GM21737 (cell line): ENCODE data around the gene CPED1.
"Not testable (repeated sequence)": the region's sequence is repeated elsewhere in the genome, so short reads cannot be mapped to it uniquely, and the experiment has no call there.

Experiments used
- ATAC-seq: cut with Tn5 transposase; IDR thresholded peaks from one replicate; pipeline ENCODE4 v1.9.1; 2021; ENCODE audit warnings: mild to moderate bottlenecking, moderate library complexity; ENCODE audit not compliant: unreplicated experiment

Gene CPED1

DNA sequence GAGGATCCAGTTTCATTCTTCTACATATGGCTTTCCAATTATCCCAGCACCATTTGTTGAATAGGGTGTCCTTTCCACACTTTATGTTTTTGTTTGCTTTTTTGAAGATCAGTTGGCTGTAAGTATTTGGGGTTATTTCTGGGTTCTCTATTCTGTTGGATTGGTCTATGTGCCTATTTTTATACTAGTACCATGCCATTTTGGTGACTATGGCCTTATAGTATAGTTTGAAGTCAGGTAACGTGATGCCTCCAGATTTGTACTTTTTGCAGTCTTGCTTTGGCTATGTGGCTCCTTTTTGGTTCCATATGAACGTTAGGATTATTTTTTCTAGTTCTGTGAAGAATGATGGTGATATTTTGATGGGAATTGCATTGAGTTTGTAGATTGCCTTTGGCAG lies 48.8 kb downstream of the CPED1 start:
- ATAC-seq, result not testable (repeated sequence)

DNA sequence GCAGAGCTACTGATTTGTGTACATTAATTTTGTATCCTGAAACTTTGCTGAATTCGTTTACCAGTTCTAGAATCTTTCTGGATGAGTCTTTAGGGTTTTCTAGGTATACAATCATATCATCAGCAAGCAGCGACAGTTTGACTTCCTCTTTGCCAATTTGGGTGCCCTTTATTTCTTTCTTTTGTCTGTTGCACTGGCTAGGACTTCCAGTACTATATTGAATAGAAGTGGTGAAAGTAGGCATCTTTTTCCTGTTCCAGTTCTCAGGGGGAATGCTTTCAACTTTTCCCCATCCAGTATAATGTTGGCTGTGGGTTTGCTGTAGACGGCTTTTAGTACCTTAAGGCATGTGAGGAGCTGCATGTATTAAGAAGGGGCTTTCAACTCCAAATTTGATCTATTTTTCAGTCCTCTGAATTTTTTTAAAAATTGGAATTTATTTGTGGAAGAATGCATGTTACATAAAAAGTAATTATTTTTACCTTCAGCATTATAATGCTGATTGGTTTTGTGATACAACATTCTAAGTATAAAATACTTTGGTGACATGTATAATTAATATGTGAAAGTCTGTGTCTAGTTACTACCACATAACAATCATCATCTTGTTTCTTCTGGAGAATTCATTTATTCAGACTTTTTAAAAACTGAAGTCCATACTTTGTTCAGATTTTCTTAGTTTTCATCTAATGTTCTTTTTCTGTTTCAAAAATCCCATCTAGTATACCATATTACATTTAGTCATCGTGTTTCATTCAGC lies 49.6 kb downstream of the CPED1 start:
- ATAC-seq, result no peak

DNA sequence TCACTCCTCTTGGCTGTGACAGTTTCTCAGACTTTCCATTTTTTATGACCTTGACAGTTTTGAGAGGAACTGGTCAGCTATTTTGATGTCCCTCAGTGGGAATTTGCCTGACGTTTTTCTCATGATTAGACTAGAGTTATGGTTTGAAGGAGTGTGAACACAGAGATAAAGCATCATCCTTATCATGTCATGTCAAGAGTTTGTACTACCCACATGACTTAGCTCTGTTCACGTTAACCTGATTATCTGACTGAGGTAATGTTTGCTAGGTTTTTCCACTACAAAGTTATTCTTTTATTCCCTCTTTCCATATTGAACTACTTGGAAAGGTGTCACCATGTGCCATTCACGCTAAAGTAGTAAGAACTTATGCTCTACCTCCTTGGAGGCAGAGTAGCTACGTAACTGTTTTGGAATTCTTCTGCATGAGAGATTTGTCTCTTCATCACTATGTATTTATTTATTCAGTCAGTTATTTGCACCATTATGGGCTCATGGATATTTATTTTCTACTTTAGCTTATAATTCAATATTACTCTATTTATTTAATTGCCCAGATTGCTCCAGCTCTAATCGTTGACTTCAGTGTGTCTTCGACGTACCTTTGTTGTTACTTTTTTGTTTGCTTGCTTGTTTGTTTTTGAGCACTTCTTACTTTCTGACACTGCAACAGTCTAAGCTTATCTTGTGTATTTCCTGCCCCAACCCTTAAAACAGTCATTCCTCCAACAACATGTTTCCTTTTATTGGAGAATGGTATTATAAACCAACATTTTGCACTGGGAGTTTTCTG lies 50.4 kb downstream of the CPED1 start:
- no peak for ATAC-seq

DNA sequence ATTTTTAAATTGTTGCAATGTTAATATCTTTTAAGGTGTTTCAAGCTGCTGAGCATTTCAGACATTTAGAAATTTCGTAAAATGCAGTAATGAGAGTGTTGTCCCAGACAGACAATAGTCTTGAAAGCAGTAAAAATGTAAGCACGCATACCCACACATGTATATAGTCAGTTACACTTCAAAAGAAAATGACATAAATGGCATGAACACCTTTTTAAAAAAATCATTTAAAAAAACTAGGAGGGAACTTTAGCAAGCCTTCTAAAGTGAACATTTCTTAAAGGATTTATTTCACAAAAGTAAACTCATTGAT lies 51.0 kb downstream of the CPED1 start:
- no peak for ATAC-seq

DNA sequence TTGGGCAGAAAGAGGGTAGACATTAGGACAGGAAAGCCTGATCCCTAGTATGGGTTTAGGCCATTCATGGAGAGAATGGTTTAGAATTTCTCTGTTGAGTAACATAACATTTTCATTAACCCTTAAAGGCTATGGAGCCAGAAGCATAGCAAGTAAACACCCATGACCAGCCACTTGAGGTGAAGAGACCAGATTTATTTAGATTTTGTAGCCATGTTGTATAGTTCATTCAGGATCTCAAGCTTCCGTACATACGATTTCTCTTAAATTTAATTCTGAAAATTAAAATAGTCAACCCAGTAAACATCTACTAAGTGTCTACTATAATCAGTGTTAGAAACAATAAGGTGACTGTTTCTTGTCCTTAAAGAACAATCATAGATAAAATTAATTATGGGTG lies 51.5 kb downstream of the CPED1 start:
- no peak for ATAC-seq

DNA sequence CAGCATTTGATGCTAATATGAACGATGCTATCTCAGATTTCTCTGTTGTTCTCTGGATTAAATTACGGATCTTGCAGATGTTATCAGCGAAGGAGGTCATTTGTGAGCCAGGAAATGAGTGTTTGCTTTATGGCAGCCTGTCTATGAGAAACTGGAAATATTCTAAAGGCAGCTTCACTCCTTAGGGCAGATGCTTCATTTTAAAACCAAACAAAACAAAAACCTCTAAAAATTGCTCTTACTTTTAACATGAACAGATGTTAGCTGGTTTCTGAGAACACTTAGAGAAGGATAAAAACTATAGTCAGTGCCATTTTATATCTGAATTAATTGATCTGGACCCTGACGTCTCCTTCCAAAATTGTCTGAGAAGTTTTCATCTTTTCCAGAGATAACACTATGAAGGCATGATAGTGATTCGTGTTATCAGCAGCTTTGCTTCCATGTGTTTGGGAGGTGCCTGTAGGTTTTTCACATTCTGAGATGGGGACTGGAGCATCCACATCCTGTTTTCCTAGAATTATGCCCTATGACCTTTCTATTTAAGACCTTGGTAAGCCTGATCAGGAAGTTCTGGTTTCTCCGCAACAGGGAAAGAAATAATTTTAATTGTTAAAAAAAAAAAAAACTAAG lies 53.1 kb downstream of the CPED1 start:
- no peak for ATAC-seq

DNA sequence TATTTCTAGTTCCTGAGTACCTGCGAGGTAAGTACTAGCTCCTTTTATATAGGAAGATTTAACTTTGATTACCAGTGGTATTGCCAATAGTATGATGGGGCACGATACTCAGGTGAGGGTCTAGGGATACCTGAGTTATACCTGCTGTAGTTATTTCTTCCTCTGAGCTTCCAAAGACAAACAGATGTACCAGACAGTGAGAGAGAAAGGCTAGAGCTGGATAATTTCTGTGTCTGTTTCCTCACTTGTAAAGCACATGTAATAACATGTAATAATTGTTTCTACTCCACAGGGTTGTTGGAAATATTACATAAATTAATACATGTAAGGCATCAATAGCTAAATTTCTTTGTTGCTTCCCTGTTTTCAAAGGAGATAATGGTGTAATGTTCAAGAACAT lies 53.7 kb downstream of the CPED1 start:
- ATAC-seq, result no peak

DNA sequence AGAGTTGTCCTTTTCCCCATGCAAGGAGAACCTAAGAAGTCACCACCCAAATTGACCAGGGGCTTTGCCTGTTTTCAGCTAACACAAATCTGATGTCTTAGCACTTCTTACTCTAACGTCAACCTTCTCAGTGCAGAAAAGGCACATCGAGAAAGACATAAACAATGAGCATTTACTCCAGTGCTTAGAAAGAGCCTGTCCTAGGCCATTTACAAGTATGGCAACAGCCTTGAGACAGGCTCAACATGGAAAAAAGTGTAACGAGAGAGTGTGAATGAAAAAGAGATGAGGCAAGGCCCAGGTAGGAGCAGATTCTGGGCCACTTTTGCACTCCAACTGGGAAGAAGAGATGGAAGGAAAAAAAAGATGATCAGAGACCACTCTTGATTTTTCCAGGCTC lies 54.4 kb downstream of the CPED1 start:
- ATAC-seq, result no peak

DNA sequence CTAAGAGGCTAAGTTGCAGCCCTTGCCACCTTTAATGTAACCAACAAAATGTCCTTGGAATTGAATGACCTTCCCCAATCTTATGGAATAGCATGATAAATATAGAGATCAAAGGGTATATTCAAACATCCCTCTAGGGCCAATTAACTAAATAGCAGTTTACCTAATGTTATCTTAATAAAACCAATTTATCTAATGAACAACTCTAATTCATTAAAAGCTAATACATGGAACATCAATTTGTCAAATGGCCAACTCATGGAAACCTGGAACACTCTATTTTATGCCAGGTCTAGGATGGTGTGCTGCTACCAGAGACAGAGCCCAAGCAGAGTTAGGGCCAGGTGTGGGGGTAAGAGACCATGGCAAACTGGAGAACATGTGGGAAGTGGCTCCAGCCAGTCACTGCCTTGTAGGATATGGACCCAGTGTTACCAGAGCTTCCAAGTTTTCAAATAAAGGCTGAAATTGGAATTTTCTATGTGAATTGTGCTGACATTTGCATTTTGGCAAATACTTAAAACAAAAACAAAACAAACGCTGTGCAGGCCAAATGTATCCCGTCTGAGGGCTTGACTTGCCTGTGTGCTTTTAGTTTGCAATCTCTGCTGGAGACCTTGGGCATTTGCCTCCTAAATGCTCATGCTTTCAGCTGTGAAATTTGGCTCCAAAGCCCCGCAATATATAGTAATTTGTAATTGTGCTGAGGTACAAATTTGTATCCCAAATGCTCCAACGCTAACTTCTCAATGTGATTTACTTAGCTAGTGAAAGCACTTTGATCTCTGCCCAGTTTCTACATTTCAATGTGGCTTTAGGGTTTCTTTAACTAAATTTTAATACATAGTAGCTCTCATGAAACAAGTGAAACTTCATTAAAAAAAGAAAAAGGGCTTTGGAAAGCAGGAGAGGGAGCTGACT lies 55.1 kb downstream of the CPED1 start:
- no peak for ATAC-seq

DNA sequence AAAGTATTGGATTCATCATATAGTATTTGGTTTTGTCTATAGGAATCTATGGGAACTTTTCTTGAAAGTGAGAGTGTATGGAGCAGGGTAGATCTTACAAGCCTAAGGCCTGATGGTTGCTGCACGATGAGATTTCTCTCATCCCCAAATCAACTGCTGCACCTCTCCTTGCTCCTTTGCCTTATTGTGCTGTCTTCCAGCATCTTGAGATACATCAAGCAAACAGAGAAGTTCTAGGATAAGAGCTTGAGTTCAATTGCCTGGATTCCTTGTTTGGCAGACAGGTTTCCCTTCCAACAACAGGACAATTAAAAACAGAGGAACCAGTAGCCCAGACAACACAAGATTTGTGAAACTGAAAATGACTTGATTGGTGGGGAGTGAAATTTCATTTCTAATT lies 56.6 kb downstream of the CPED1 start:
- ATAC-seq, result no peak

DNA sequence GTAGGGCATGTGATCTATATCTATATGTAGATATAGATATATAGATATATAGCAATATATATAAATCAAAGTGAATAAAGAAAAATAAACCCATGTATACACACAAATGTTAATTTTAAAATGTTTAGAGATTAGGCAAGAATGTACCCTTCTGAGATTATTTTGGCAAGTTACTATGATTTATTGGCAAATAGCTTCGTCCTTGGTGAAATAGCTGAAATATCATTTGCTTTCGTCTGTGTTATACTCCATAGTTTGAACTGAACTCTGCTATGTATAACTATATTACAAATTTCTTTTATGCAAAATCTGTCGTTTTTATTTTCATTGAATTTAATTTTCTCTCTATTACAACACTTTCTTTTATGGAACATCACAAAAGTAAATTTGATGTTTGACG lies 57.5 kb downstream of the CPED1 start:
- no peak for ATAC-seq

DNA sequence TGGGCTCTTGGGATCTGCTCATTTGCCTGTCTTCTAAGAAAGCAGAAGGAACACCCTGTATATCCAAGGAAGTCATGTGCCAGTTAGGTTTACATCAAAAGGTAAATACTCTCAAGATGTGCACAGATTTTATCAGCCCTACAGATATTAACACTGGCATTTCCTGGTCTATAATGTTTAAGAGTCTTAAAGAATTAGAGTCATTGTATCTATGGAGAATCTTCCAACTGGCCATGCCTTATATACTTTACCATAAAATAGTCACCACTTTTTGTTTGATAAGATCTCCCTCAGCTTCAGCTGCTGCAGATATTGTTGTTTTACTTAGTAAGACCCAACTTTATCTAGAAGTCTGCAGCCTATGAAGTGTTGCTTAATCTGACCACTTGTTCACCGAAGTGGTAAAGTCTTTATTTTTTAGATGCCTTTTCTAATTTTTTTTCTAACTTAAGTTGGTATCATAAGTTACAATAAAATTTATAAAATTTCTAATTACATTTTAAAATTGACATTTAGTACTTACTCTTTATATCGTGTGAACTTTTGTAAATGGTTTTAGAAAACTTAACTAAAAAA lies 58.5 kb downstream of the CPED1 start:
- ATAC-seq, result no peak

DNA sequence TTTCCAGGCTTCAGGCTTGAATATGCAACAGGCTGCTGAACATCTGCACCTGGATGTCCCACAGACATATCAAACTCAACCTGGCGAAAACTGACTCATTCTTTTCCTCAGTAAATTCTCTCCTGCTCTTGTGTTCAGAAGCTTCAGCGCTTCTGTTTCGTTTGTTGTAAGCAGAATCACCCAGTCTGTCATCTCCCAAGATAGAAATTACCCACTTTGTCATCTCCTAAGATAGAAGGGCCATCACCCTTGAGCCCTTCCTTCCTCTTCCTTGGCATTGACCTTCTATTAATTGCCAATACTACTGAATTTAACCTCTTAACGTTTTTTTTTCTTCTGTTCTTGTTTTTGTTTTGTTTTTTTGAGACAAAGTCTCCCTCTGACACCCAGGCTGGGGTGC lies 59.7 kb downstream of the CPED1 start:
- no peak for ATAC-seq

DNA sequence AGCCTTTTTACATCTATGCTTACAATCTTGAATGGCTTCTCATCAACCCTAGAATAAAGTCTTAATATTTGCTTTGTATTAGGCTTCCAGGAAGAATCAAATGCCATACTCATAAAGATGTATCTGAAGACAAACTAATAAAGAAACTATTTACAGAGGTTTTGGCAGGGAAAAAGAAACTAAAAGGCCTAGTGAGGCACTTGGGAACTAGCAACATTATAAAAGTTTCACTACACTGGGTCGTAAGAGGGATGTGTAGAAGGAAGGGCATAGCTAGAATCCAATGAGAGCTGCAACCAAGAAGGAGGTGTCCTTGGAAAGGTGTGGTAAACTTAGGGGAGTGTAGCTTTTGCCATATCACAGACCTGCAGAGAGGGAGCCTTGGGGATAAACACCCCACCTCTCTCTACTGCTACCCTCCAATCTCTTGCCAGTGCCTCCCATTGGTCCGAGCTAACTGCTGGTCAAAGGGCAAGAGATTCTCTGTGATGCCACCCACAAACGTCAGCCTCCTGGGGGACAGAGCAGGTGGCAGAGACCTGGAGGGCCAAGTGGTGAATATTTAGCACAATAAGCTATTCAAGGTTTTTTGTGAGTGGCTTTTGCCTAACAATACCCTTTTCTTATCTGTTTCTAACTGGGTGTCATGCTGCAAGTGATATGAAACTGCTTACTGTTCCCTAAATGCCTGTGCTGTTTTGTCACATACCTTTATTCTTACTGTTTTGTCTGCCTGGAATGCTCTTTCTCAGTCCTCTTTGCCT lies 60.7 kb downstream of the CPED1 start:
- ATAC-seq, result no peak

DNA sequence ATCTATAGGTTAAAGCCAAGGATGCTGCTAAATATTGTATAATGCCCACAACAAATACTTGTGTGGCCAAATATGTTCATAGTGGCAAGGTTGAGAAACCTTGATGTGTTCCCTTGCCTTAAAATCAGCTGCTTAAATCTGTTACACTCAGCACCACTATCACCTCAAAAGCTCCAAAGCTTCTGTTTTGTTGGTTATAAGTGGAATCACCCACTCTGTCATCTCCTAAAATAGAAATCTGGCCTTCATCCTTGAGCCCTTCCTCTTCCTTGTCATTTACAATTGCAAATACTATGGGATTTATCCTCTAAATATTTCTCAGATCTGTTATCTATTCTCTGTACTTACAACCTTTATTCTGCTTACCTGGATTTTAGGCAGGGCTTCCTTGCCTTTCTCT lies 61.4 kb downstream of the CPED1 start:
- no peak for ATAC-seq

DNA sequence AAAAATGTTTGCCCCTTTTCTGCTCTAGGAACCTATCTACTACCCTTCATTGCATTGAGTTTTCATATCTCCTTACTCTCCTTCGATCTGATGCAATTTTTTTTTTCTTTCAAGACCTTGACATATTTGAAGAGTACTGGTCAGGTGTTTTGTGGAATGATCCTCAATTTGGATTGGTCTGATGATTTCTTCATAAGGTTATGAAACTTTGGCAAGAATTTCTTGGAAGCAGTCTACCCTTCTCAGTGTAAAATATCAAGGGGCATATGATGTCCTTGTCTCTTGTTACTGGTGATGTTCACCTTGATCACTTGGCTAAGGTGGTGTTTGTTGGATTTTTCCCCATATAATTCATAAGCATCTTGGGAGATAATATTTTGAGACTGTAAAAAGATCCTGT lies 64.7 kb downstream of the CPED1 start:
- ATAC-seq, result no peak

DNA sequence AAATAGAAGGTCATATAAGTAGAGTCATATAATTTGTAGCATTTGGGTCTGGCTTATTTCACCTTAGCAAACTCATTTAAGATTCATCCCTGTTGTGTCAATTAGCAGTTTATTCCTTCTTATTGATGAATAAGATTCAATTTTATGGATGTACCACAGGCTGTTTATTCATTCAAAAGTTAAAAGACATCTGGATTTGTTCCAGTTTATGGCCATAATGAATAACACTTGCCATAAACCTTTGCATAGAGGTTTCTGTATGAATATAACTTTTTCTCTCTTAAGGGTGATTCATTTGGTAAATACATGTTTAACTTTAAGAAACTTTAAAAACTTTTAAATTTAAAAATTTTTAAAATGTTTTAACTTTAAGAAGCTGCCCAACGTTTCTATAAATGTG lies 66.4 kb downstream of the CPED1 start:
- ATAC-seq, result no peak

DNA sequence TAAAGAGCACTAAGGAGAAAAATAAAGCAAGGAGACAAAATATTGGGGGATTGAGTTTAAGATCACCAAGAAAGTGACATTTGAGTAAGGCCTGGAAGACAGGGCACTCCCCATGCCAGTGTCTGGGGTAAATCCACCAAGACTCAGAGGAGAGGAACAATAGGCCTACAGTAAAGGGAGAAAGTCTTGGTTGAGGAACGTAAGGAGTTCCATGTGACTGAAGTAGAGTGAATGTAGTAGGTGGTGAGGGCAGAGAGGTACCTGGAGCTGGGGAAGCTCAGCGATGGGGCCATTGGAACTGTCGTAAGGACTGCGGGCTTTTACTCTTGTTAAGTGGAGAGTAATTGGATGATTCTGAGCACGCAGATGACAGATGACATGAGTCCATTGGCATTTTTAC lies 69.4 kb downstream of the CPED1 start:
- ATAC-seq, result no peak

DNA sequence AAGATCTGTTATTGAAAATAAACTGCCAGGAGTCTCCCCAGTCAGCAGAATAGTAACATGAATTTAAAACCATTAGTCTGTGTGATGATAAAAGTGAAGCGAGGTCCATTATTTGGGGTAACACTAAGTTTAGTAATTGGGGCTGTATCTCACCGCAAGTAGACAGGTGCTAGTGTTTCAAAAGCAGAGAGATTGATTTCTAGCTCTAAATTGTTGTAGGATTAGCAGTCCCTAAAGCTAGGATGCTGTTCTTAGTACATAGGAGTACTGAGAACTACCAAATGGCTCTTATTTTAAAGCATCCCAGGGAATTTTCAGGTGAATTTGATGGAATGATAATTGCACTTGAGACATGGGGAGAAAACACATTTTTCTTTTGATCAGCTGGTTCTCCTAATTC lies 70.5 kb downstream of the CPED1 start:
- no peak for ATAC-seq

DNA sequence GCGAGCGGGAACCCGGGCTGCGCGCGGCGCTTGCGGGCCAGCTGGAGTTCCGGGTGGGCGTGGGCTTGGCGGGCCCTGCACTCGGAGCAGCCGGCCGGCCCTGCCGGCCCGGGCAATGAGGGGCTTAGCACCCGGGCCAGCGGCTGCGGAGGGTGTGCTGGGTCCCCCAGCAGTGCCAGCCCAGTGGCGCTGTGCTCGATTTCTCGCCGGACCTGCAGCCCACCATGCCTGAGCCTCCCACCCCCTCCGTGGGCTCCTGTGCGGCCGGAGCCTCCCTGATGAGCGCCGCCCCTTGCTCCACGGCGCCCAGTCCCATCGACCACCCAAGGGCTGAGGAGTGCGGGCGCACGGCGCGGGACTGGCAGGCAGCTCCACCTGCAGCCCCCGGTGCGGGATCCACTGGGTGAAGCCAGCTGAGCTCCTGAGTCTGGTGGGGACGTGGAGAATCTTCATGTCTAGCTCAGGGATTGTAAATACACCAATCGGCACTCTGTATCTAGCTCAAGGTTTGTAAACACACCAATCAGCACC lies 71.5 kb downstream of the CPED1 start:
- ATAC-seq, result not testable (repeated sequence)
